HG03060 (cell line): Measurements from ENCODE around the gene HNRNPH1.

Source experiments
- ATAC-seq: cut with Tn5 transposase; IDR thresholded peaks from one replicate; pipeline ENCODE4 v1.9.1; 2021; ENCODE audit warnings: low read depth, moderate number of reproducible peaks; ENCODE audit not compliant: unreplicated experiment

Gene HNRNPH1

GRCh38 chr5:179606071-179606909 is 17.2 kb downstream of the HNRNPH1 start:
- ATAC-seq = no peak

GRCh38 chr5:179605026-179605833 is 18.2 kb downstream of the HNRNPH1 start:
- no peak for ATAC-seq

- no peak for ATAC-seq
Observed at GRCh38 chr5:179603308-179603707, 20.2 kb downstream of the HNRNPH1 start.

- no peak for ATAC-seq
Observed at GRCh38 chr5:179601871-179602625, 21.4 kb downstream of the HNRNPH1 start.

GRCh38 chr5:179599973-179600372 is 23.5 kb downstream of the HNRNPH1 start:
- ATAC-seq = no peak

- ATAC-seq = no peak
Observed at GRCh38 chr5:179599566-179599965, 23.9 kb downstream of the HNRNPH1 start.

GRCh38 chr5:179599100-179599499 is 24.4 kb downstream of the HNRNPH1 start:
- no peak for ATAC-seq

- no peak for ATAC-seq
Observed at GRCh38 chr5:179596421-179596820, 27.1 kb downstream of the HNRNPH1 start.

- no peak for ATAC-seq
Observed at GRCh38 chr5:179595916-179596315, 27.6 kb downstream of the HNRNPH1 start.

- no peak for ATAC-seq
Observed at GRCh38 chr5:179588166-179588565, 35.3 kb downstream of the HNRNPH1 start.

- no peak for ATAC-seq
Observed at GRCh38 chr5:179585941-179586401, 37.5 kb downstream of the HNRNPH1 start.

- ATAC-seq = no peak
Observed at GRCh38 chr5:179577286-179577960, 46.0 kb downstream of the HNRNPH1 start.

GRCh38 chr5:179572386-179572785 is 51.1 kb downstream of the HNRNPH1 start:
- ATAC-seq = no peak

GRCh38 chr5:179568721-179569120 is 54.8 kb downstream of the HNRNPH1 start:
- no peak for ATAC-seq

GRCh38 chr5:179564526-179564925 is 58.9 kb downstream of the HNRNPH1 start:
- no peak for ATAC-seq
